WTC11 (cell line): Measurements from ENCODE around the gene ITPR2.

Experiments used
- CREM ChIP-seq: sonication (generic); formaldehyde crosslinking; IDR thresholded peaks from 2 replicates; pipeline ENCODE4 v1.8.1; 2022; ENCODE audit warnings: mild to moderate bottlenecking, missing genetic modification reagents, moderate library complexity
- CTCF ChIP-seq: fragments of 200-600 bp; IDR thresholded peaks from 2 replicates; pipeline ENCODE4 v1.8.0; 2022; ENCODE audit warnings: antibody characterized with exemption
- NFYB ChIP-seq: sonication (generic); formaldehyde crosslinking; conservative IDR thresholded peaks from 2 replicates; pipeline ENCODE4 v1.8.0; 2022; ENCODE audit warnings: low read depth, missing genetic modification reagents
- TF ChIP-seq, protein P1 (sequence below): sonication (generic); formaldehyde crosslinking; IDR thresholded peaks from 2 replicates; pipeline ENCODE4 v1.8.1; 2022; ENCODE audit warnings: low read depth, mild to moderate bottlenecking, moderate library complexity, missing genetic modification reagents, borderline replicate concordance

DNA sequence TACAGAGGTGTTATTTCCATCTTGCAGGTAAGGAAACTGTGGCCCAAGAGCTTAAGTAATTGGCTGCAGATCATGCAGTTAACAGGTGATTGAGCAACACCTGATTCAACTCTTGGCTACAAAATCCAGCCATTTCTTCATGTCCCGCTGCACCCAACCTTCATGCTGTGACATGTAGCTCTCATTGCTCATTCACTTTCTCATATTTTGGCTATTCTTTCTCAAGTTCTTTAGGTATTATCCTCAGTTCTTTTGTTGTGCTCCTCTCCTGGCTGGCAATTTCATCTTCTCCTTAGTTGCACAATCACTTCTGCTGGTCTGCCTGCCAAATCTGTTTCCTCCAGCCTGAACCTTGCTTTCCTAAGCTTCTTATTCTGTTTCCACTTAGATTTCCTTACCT, 336.8 kb downstream of the ITPR2 start:
- no peak for TF ChIP-seq NFYB (CRISPR knock-in tag)
- TF ChIP-seq CTCF, result no peak
- TF ChIP-seq, protein P1, sequence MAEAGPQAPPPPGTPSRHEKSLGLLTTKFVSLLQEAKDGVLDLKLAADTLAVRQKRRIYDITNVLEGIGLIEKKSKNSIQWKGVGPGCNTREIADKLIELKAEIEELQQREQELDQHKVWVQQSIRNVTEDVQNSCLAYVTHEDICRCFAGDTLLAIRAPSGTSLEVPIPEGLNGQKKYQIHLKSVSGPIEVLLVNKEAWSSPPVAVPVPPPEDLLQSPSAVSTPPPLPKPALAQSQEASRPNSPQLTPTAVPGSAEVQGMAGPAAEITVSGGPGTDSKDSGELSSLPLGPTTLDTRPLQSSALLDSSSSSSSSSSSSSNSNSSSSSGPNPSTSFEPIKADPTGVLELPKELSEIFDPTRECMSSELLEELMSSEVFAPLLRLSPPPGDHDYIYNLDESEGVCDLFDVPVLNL (CRISPR knock-in tag), result no peak
- no peak for TF ChIP-seq CREM
